NCI-H2029 (cell line): ENCODE data around the gene CHP1.
"Not testable (repeated sequence)": the region's sequence is repeated elsewhere in the genome, so short reads cannot be mapped to it uniquely, and the experiment has no call there.

ENCODE experiments used
- DNase-seq: peaks from one replicate; lab custom pipeline; 2025; lab: John Stamatoyannopoulos, UW

CHP1 gene

GRCh38 chr15:41292521-41292920 is 61.5 kb downstream of the CHP1 start:
- DNase-seq = no peak

GRCh38 chr15:41301139-41301538 is 70.1 kb downstream of the CHP1 start:
- DNase-seq = not testable (repeated sequence)

GRCh38 chr15:41301587-41301986 is 70.5 kb downstream of the CHP1 start:
- no peak for DNase-seq

- no peak for DNase-seq
Observed at GRCh38 chr15:41304149-41304770, 73.2 kb downstream of the CHP1 start.

- no peak for DNase-seq
Observed at GRCh38 chr15:41307679-41308078, 76.6 kb downstream of the CHP1 start.

- no peak for DNase-seq
Observed at GRCh38 chr15:41309226-41309905, 78.3 kb downstream of the CHP1 start.

GRCh38 chr15:41320805-41321330 is 89.8 kb downstream of the CHP1 start:
- DNase-seq = not testable (repeated sequence)

GRCh38 chr15:41323611-41324010 is 92.5 kb downstream of the CHP1 start:
- DNase-seq = no peak

- DNase-seq = no peak
Observed at GRCh38 chr15:41331281-41331680, 100.2 kb downstream of the CHP1 start.
